NCI-H510A treated with DMSO at 0.1 percent for 48 hours (cell line): Measurements from ENCODE around the gene CDK17.
"Not testable (repeated sequence)": the region's sequence is repeated elsewhere in the genome, so short reads cannot be mapped to it uniquely, and the experiment has no call there.

Source experiments
- DNase-seq: peaks from one replicate; lab custom pipeline; 2025; lab: John Stamatoyannopoulos, UW

CDK17 gene

DNA sequence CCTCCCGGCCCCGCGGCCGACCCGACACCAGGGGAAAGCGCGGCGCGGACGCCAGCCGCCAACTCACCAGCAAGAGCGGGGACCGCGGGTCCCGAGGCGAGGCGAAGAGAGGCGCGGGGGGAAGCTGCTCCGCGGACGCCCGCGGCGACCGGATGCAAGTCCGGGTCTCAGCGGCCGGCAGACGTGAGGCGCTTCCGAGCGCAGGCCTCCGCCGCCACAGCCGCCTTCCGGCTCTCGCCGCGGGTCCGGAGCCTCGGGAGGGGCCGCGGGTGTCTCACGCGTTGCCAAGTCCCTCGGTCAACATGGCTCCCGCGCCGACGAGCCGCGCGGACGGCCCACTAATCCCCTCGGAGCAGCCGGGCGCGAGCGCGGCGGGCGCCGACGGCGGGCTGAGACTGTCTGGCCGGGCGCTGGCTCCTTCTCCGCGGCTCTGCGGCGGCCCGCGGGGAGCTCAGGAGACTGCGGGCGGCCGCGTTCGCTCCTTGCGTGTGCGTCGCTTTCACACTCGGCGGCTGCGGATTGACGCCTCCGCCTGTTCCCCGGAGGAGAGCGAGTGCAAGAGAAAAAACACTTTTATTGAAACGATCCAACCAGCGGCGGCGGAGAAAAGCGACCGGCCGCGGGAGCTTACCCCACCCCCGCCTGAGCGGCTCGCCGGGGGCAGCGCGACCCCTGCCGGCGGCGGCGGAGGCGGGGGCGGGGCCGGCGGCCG is at the start of gene CDK17:
Gene CDK17, minus strand, starts transcription at position 521 of the 712 bp plus-strand sequence. CDS start 65,603 bp downstream, outside the sequence.
- DNase-seq: peak; percentile 69

- no peak for DNase-seq
Observed at GRCh38 chr12:96448300-96448699, 48.1 kb upstream of the CDK17 start.

- no peak for DNase-seq
Observed at GRCh38 chr12:96447256-96447655, 47.0 kb upstream of the CDK17 start.

DNA sequence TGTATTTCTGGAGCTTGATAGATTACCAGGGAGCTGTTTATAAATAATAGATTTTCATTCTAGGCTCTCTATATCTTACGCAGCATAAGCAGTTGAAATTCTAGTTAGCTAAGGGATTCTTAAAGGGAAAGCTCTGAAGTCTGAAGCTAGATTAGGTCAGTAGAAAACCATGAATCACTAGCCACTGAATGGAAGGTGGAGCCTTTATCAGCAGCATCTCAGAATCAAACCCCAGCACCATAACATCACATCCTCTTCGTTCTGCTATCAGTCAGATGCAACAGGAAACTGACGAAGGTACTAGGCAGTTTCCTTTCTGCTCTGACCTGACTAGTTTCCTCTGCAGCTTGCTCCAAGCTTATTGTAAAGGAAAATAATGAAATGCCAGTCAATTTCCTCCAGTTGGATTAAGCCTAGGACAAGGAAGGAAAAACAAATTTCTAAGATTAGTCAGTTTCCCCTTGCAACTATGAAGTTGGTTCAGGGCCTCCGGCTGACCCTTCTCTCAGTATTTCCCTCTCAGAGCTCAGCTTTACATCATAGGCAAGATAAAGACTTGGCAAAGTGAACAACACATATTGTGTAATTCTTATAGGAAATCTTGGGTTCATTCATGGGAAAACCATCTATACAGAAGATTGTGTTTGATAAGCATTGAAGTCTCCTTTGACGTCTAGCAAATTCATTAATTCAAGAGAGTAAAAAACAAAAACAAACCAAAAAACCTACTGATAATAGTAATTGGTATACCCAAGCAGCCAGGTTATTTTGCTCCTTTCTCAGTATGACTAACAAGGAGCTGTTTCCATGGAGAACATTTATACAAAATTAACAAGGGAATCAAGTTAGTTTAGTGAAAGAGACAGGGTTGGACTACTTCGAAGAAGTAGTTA is 45.7 kb upstream of the CDK17 start:
- no peak for DNase-seq

DNA sequence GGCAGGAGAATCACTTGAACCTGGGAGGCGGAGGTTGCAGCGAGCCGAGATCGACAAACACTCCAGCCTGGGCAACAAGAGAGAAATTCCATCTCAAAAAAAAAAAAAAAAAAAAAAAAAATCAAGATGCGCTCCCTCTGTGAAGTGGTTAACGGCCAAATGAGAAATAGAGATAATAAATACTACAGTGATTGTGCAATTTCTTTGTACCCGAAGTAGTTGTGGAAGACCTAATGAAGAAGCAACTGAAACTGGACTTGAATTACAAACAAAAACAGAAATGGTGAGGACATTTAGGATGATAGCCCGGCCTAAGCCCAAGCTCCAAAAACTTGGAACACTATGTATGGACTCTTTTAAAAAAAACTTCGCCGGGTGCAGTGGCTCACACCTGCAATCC is 44.2 kb upstream of the CDK17 start:
- no peak for DNase-seq

- DNase-seq: no peak
Observed at GRCh38 chr12:96442906-96443305, 42.7 kb upstream of the CDK17 start.

DNA sequence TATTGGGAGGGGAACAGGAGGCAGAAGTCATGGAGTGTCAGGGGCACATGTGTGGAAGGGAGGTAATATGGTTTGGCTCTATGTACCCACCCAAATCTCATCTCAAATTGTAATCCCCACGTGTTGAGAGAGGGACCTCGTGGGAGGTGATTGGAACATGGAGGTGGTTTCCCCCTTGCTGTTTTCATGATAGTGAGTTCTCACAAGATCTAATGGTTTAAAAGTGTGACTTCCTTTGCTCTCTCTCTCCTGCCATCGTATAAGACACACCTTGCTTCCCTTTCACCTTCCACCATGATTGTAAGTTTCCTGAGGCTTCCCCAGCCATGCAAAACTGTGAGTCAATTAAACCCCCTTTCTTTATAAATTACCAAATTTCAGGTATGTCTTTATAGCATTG is 41.6 kb upstream of the CDK17 start:
- no peak for DNase-seq

GRCh38 chr12:96438330-96438729 is 38.1 kb upstream of the CDK17 start:
- no peak for DNase-seq

GRCh38 chr12:96437171-96437445 is 36.9 kb upstream of the CDK17 start:
- no peak for DNase-seq

DNA sequence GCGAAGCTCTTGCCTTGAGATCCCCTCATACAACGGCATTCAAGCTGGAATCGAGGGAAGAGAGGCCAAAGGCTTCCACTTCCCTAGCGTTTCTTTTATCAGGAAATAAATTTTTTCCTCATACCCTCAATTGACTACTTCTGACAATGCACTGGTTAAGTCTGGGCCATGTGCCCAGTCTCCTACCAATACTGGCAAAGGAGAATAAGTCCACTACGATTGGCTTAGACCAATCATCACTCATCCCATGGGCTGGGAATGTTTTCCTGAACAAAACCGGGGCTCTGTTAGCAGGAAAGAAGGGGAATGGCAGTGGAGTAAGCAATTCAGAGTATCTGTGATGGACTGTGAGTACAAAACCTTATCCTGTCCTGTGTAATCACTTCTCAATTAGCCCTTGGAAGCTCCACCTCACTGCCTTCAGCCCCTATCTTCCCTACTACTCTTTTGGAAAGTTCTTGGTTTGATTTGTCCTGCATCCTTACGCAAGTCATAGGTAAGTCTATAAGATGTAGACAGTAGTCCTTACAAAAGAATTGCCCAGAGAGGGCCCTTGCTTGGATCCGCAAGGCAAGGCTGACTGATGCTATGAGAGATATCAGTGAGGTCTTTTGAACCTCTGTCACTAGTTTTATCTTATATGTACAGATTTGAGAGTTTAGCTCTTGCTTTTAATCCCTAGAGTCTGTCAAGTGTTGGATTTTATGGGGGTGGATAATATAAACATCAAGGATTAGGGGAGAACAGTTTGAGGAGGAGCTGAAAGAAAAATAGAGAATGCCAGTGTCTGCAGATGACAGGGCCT is 36.3 kb upstream of the CDK17 start:
- DNase-seq: no peak

DNA sequence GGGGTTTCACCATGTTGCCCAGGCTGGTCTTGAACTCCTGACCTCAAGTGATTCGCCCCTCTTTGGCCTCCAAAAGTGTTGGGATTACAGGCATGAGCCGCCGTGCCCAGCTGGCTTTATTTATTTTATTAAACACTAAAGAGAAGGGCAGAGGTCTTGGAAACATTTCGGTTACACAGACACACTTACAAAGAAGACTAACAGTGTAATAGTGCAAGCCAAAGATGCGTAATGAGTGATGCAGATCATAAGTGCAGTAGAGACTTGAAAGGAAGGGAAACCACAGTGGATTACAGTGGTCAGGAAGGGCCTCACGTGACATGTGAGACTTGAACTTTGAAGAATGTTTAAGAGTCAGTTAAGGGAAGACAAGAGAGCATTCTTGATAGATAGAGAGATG is 33.9 kb upstream of the CDK17 start:
- no peak for DNase-seq

DNA sequence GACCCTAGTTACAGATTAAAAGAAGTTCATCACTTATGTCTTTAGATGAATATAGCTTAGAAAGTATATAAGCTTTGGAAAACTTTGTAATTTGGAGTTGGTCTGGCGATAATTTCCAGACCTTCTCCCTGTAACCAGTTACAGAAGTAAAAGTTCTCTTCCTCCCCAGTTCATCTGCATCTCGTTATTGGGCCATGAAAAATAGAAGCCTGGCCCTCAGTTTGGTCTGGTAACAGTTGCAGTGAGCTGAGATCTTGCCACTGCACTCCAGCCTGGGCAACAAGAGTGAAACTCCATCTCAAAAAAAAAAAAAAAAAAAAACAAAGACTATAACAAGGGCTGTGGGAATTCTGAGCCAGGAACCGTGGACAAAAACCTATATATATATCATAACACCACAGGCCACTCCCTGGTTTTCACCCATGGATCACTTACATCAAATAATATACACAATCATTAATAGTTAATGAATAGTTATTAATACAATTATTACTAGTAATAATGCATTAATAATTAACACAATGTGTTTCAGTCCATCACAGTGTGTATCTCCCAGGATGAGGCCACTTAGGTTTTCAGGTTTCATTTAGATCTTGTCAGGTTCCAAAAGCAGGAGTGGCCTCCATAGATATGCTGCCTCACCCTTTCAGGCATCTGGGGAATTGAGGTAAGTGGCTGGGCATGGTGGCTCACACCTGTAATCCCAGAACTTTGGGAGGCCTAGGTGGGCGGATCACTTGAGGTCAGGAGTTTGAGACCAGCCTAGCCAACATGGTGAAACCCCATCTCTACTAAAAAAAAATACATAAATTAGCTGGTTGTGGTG is 32.5 kb upstream of the CDK17 start:
- DNase-seq: not testable (repeated sequence)

DNA sequence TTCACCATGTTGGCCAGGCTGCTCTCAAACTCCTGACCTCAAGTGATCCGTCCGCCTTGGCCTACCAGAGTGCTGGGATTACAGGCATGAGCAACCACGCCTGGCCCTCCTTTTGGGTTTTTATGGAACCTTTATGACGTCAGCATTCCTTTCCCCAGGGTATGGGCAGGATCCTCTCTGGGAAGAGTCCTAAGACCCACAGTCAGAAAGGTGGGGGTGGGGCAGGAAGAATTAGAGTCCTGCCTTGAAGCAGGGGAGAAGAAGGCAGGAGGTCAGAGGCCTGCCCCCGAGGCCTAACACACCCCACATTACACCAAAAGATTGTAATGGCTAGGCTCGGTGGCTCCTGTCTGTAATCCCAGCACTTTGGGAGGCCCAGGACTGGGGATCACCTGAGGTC is 30.8 kb upstream of the CDK17 start:
- no peak for DNase-seq

DNA sequence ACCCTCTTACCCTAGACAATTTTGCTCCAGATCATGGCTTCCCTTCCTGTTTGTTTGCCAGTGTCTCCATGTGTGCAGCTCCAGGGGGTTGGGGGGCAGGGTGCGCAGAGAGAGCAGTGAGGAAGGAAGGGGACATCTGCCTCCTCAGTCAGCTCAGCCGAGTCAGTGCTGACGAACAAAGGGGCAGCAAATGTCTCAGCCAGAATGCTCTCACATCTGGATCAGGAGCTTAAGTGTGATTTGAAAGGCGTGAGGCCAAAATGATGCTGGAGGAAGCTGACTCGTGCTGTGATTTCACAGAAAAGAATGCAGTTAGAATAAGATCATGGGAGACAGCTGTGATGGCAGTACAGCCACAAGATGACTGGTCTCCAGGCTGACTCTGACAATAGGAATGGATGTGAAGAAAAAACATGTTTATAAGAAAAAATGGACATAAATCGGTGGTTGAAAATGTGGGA is 27.1 kb upstream of the CDK17 start:
- DNase-seq: no peak

DNA sequence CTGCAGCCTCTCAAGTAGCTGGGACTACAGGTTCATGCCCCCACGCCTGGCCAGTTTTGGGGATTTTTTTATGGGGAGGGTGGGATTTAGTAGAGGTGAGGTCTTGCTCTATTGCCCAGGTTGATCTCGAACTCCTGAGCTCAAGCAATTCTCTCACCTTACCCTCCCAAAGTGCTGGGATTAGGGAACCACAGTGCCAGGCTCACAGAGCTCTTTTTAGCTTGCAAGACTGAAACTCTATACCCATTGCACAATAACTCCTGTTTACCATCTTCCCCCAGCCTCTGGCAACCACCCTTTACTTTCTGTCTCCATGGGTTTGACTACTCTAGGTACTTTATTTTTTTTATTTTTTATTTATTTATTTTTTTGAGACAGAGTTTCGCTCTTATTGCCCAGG is 25.7 kb upstream of the CDK17 start:
- DNase-seq: no peak

- no peak for DNase-seq
Observed at GRCh38 chr12:96425321-96425720, 25.1 kb upstream of the CDK17 start.

GRCh38 chr12:96424601-96425000 is 24.4 kb upstream of the CDK17 start:
- DNase-seq: no peak

GRCh38 chr12:96422192-96422591 is 22.0 kb upstream of the CDK17 start:
- no peak for DNase-seq

- DNase-seq: no peak
Observed at GRCh38 chr12:96421014-96421413, 20.8 kb upstream of the CDK17 start.

DNA sequence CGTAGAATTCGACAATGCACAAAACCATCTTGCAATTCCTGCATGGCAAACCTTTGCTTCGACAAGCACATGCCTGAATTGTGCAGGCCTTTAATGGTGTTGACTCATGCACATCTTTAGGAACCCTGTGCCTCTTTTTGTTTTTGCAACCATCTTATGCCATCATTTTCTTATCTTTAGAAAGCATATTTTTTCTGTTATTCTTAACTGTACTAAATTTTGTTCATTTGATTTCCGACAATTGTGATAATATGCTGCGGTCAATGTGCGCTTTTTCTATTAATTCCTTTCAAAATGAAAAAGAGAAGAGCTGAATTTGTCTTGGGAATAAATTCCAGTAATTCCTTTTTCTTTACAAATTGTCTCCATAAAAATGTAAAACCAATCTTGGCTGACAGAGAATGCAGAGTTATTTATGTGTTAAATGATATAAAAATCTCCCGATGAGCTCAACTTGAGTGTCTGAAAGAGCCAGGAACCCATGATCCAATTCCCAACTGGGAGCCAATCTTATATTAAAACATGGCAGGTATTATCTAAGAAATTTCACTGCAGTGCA is 20.1 kb upstream of the CDK17 start:
- no peak for DNase-seq

- DNase-seq: no peak
Observed at GRCh38 chr12:96419576-96420276, 19.5 kb upstream of the CDK17 start.
